ENCODE measurements around the gene ICAM2. TPM values are rescaled to one million over a fixed set of nuclear protein-coding genes. Genes with fewer than 3 reads are reported as not detected.
"Not testable (repeated sequence)": the region's sequence is repeated elsewhere in the genome, so short reads cannot be mapped to it uniquely, and the experiment has no call there.

The ICAM2 gene
- total RNA-seq, 4 donors from 2014 or later, result 20.3 to 41.8 (median 30.6) TPM

- H3K27ac ChIP-seq, result peak overlapping the region; percentile 67 to 94 (median 76)
- 66 to 70% methylated on average over 5 of the region's 5 CpGs for WGBS, 2 donors
- intact Hi-C loops (cut with DNase I), result no loop called here
- no peaks in the 10 kb centered on the region for H3K9me3 ChIP-seq
- no peaks in the 10 kb centered on the region for H3K36me3 ChIP-seq
- H3K27me3 ChIP-seq, result no peaks in the 10 kb centered on the region
- no peak for DNase-seq
- peaks cover 50 to 75% of the 10 kb centered on the region in 2 donors for H3K4me1 ChIP-seq
- H3K4me3 ChIP-seq (replicated peaks in 1 of 3), result no peak overlapping the region
- TF ChIP-seq, protein P1, sequence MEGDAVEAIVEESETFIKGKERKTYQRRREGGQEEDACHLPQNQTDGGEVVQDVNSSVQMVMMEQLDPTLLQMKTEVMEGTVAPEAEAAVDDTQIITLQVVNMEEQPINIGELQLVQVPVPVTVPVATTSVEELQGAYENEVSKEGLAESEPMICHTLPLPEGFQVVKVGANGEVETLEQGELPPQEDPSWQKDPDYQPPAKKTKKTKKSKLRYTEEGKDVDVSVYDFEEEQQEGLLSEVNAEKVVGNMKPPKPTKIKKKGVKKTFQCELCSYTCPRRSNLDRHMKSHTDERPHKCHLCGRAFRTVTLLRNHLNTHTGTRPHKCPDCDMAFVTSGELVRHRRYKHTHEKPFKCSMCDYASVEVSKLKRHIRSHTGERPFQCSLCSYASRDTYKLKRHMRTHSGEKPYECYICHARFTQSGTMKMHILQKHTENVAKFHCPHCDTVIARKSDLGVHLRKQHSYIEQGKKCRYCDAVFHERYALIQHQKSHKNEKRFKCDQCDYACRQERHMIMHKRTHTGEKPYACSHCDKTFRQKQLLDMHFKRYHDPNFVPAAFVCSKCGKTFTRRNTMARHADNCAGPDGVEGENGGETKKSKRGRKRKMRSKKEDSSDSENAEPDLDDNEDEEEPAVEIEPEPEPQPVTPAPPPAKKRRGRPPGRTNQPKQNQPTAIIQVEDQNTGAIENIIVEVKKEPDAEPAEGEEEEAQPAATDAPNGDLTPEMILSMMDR (IDR thresholded peaks at IDR 0.05), result no peak
- no peak for TF ChIP-seq POLR2A (IDR thresholded peaks at IDR 0.05)
Measured at GRCh38 chr17:63984236-63984635, 36.2 kb downstream of the ICAM2 start.

- DNase-seq, result peak; percentile 39 to 44
- no peaks in the 10 kb centered on the region for H3K36me3 ChIP-seq
- intact Hi-C loops (cut with DNase I), result no loop called here
- TF ChIP-seq, protein P1 (IDR thresholded peaks at IDR 0.05), result no peak
- TF ChIP-seq POLR2A (IDR thresholded peaks at IDR 0.05), result no peak
- H3K9me3 ChIP-seq, result no peaks in the 10 kb centered on the region
- peak overlapping the region; percentile 4 to 94 (median 76) for H3K27ac ChIP-seq
- no peak overlapping the region for H3K4me3 ChIP-seq (replicated peaks in 1 of 3)
- no peaks in the 10 kb centered on the region for H3K27me3 ChIP-seq
- 41 to 46% methylated on average over 7 of the region's 7 CpGs for WGBS, 2 donors
- H3K4me1 ChIP-seq, result peaks cover 41 to 74% of the 10 kb centered on the region in 2 donors
Measured at GRCh38 chr17:63983320-63983719, 37.1 kb downstream of the ICAM2 start.

DNA sequence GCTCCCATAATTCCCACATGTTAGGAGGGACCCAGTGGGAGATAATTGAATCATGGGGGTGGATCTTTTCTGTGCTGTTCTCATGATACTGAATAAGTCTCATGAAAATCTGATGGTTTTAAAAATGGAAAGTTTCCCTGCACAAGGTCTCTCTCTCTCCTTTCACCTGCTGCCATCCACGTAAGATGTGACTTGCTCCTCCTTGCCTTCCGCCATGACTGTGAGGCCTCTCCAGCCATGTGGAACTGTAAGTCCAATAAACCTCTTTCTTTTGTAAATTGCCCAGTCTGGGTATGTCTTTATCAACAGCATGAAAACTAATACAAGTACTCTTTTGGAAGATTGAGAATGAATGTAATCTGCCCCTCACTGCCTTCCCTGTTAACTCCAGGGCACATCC, 37.8 kb downstream of the ICAM2 start:
- H3K4me3 ChIP-seq (replicated peaks in 1 of 3); intact Hi-C loops (cut with DNase I); H3K27me3 ChIP-seq; H3K36me3 ChIP-seq; H3K9me3 ChIP-seq; DNase-seq: not testable (repeated sequence)
- Histone ChIP-seq H3K4me1 (peaks cover 34 to 73% of the 10 kb centered on the region in 2 donors), H3K27ac (peak overlapping the region in 1 of 3 donors; percentile 94)
- WGBS, 2 donors, result 94 to 95% methylated on average over 2 of the region's 2 CpGs

- DNase-seq, result peak; percentile 68 to 70
- no peak for TF ChIP-seq POLR2A (IDR thresholded peaks at IDR 0.05)
- TF ChIP-seq, protein P1 (IDR thresholded peaks at IDR 0.05), result no peak
- intact Hi-C loops (cut with DNase I), result no loop called here
- Histone ChIP-seq H3K36me3 (no peaks in the 10 kb centered on the region), H3K27ac (peak overlapping the region; percentile 36 to 61 (median 39)), H3K27me3 (no peaks in the 10 kb centered on the region), H3K4me1 (peaks cover 25 to 72% of the 10 kb centered on the region in 2 donors), H3K4me3 (replicated peaks in 1 of 3) (no peak overlapping the region), H3K9me3 (no peaks in the 10 kb centered on the region)
- 53 to 54% methylated on average over 13 of the region's 13 CpGs for WGBS, 2 donors
Measured at GRCh38 chr17:63978272-63979200, 41.9 kb downstream of the ICAM2 start.

- Histone ChIP-seq H3K9me3 (no peaks in the 10 kb centered on the region), H3K4me1 (peaks cover 23 to 77% of the 10 kb centered on the region in 2 donors), H3K4me3 (replicated peaks in 1 of 3) (no peak overlapping the region), H3K36me3 (no peaks in the 10 kb centered on the region), H3K27me3 (no peaks in the 10 kb centered on the region), H3K27ac (no peak overlapping the region)
- peak in 1 of 2 donors; percentile 49 for DNase-seq
- TF ChIP-seq, protein P1 (IDR thresholded peaks at IDR 0.05), result no peak
- no peak for TF ChIP-seq POLR2A (IDR thresholded peaks at IDR 0.05)
- 69 to 87% methylated on average over 3 of the region's 3 CpGs for WGBS, 2 donors
- intact Hi-C loops (cut with DNase I), result no loop called here
Measured at GRCh38 chr17:63976702-63977101, 43.7 kb downstream of the ICAM2 start.

Measured in thyroid gland (tissue), 4 donors.